Parathyroid adenoma (tissue), 2 donors: ENCODE results near the gene MMS19.

Experiments used
- H2AFZ ChIP-seq: fragments of 300-600 bp; sonication (generic); one replicate; pipeline ENCODE4 v1.7.0; 2017; ENCODE audit warnings: antibody characterized with exemption, mild to moderate bottlenecking
- H3K27ac ChIP-seq: fragments of 300-600 bp; sonication (generic); one replicate; pipeline ENCODE4 v1.7.0; 2017
- H3K27me3 ChIP-seq: fragments of 300-600 bp; sonication (generic); one replicate; pipeline ENCODE4 v1.7.0; 2017; ENCODE audit warnings: low read length; ENCODE audit not compliant: control insufficient read depth, insufficient read depth
- H3K36me3 ChIP-seq: fragments of 300-600 bp; sonication (generic); one replicate; pipeline ENCODE4 v1.7.0; 2017; ENCODE audit warnings: low read length; ENCODE audit not compliant: control insufficient read depth, insufficient read depth
- H3K4me1 ChIP-seq: fragments of 300-600 bp; sonication (generic); one replicate; pipeline ENCODE4 v1.7.0; 2017; ENCODE audit warnings: control low read depth
- H3K4me2 ChIP-seq: fragments of 300-600 bp; sonication (generic); one replicate; pipeline ENCODE4 v1.7.0; 2017; ENCODE audit warnings: low read length
- H3K4me3 ChIP-seq: fragments of 300-600 bp; sonication (generic); one replicate; pipeline ENCODE4 v1.7.0; 2017; ENCODE audit warnings: low read depth, low read length
- H3K79me2 ChIP-seq: fragments of 300-600 bp; sonication (generic); one replicate; pipeline ENCODE4 v1.7.0; 2017; ENCODE audit warnings: control low read depth
- H3K9ac ChIP-seq: fragments of 300-600 bp; sonication (generic); one replicate; pipeline ENCODE4 v1.7.0; 2017; ENCODE audit warnings: mild to moderate bottlenecking
- H3K9me3 ChIP-seq: fragments of 300-600 bp; sonication (generic); one replicate; pipeline ENCODE4 v1.7.0; 2017; ENCODE audit warnings: low read length; ENCODE audit not compliant: control insufficient read depth
- CTCF ChIP-seq: fragments of 300-600 bp; sonication (generic); IDR thresholded peaks from one replicate; pipeline ENCODE4 v1.7.0; 2017; ENCODE audit warnings: antibody characterized with exemption, mild to moderate bottlenecking
- donor health status: primary hyperparathyroidism.

MMS19 gene

DNA sequence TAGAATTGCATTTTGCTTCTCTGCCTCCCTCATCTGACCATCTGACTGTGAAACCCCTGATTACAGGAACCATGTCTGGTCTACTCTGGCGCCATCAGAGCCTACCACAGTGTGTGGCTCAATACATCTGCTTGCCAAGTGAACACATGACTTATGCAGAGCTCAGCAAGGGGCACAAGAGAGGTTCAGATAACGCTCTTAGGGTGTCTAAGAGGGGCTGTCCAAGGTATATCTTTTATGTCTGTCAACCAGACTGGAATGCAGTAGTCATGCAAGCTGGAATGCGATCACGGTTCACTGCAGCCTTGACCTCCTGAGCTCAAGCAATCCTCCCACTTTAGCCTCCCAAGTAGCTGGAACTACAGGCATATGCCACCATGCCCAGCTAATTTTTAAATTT, 86.8 kb downstream of the MMS19 start:
- Histone ChIP-seq H3K4me3 (no peak overlapping the region), H3K9me3 (no peaks in the 10 kb centered on the region), H3K4me2 (no peak overlapping the region), H3K27ac (no peak overlapping the region), H3K9ac (no peak overlapping the region), H2AFZ (no peak overlapping the region), H3K4me1 (peaks cover 10% of the 10 kb centered on the region), H3K36me3 (no peaks in the 10 kb centered on the region), H3K27me3 (no peaks in the 10 kb centered on the region), H3K79me2 (no peaks in the 10 kb centered on the region)
- TF ChIP-seq CTCF = no peak

DNA sequence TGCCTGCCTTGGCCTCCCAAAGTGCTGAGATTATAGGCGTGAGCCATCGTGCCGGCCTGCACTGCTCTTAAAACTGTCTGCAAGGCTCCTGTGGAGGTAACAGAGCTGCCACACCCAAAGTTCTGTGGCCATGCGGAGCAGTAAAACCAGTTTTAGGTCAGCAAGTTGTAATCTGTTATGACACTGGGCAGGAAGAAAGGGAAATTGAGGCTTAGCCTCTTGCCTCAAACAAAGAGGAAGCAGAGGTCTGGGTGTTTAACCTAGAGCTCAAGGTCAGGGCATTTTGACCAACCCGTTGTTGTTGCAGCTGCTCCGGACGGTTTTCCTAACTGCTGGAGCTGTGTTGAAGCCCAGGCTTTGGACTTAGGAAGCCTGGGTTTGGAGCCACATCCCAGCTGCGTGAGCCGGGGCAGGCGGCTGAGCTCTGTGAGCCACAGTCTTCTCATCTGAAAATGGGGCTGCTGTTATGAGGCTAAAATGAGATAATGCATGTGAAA, 89.7 kb downstream of the MMS19 start:
- Histone ChIP-seq H3K27ac (no peak overlapping the region), H2AFZ (no peak overlapping the region), H3K79me2 (no peaks in the 10 kb centered on the region), H3K27me3 (no peaks in the 10 kb centered on the region), H3K4me1 (peaks cover 1% of the 10 kb centered on the region), H3K9ac (no peak overlapping the region), H3K4me3 (no peak overlapping the region), H3K36me3 (no peaks in the 10 kb centered on the region), H3K4me2 (no peak overlapping the region), H3K9me3 (no peaks in the 10 kb centered on the region)
- no peak for TF ChIP-seq CTCF
